Esophagus muscularis mucosa (tissue), 4 donors: ENCODE measurements around the gene DCC.
"Not testable (repeated sequence)": the region's sequence is repeated elsewhere in the genome, so short reads cannot be mapped to it uniquely, and the experiment has no call there.

Experiments used
- EP300 ChIP-seq: sonication (generic); formaldehyde crosslinking; IDR thresholded peaks from one replicate; pipeline ENCODE4 v1.6.1; 2017; ENCODE audit warnings: antibody characterized with exemption
- POLR2A ChIP-seq: fragments of 450-650 bp; IDR thresholded peaks from one replicate; pipeline ENCODE4 v1.6.1; 2017; ENCODE audit warnings: antibody characterized with exemption, moderate library complexity, mild to moderate bottlenecking, low read depth
- TF ChIP-seq, protein P1 (sequence below), 3 experiments: fragments of 200-600 bp in 2 of 3; fragments of 450-650 bp in 1 of 3; sonication (generic) in 2 of 3; IDR thresholded peaks; one replicate each; pipeline ENCODE4 v1.5.1; 2017 to 2019; ENCODE audit warnings: antibody characterized with exemption in 3 of 3, mild to moderate bottlenecking in 2 of 3, moderate library complexity in 1 of 3

DNA sequence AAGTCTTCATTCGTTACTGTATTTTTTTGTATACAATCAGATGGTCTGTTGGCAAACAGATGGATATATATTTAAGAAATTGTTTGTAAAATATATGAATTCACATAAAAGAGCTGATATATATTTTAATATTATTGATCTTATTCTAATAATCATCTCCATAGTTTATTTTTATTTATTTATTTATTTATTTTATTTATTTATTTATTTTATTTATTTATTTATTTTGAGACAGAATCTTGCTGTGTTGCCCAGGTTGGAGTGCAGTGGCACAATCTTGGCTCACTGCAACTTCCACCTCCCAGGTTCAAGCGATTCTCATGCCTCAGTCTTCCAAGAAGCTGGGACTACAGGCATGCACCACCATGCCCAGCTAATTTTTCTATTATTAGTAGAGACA, 1128.2 kb downstream of the DCC start:
- TF ChIP-seq, protein P1, sequence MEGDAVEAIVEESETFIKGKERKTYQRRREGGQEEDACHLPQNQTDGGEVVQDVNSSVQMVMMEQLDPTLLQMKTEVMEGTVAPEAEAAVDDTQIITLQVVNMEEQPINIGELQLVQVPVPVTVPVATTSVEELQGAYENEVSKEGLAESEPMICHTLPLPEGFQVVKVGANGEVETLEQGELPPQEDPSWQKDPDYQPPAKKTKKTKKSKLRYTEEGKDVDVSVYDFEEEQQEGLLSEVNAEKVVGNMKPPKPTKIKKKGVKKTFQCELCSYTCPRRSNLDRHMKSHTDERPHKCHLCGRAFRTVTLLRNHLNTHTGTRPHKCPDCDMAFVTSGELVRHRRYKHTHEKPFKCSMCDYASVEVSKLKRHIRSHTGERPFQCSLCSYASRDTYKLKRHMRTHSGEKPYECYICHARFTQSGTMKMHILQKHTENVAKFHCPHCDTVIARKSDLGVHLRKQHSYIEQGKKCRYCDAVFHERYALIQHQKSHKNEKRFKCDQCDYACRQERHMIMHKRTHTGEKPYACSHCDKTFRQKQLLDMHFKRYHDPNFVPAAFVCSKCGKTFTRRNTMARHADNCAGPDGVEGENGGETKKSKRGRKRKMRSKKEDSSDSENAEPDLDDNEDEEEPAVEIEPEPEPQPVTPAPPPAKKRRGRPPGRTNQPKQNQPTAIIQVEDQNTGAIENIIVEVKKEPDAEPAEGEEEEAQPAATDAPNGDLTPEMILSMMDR (IDR thresholded peaks at IDR 0.05) = not testable (repeated sequence)
- TF ChIP-seq POLR2A, EP300: not testable (repeated sequence)
